Breast epithelium (tissue), 4 donors: ENCODE results near the gene IQGAP3. TPM values are rescaled to one million over a fixed set of nuclear protein-coding genes. Genes with fewer than 3 reads are reported as not detected.
A peak's percentile ranks its signal among the peaks of the same experiment; 100 is the strongest.

Experiments used
- DNase-seq, 2 donors: peaks; one replicate each; pipeline ENCODE4 v3.0.0-alpha.2; 2019; ENCODE audit warnings: low spot score in 2 of 2
- H3K27ac ChIP-seq, 2 donors: fragments of 200-600 bp; sonication (generic) in 1 of 2; one replicate each; pipeline ENCODE4 v1.5.1; 2016 to 2019; ENCODE audit warnings: mild to moderate bottlenecking in 1 of 2
- H3K27me3 ChIP-seq, 2 donors: fragments of 200-600 bp; sonication (generic) in 1 of 2; one replicate each; pipeline versions ENCODE4 v1.5.1 to v1.6.0; 2017 to 2019; ENCODE audit warnings: control low read depth in 1 of 2, mild to moderate bottlenecking in 1 of 2
- H3K36me3 ChIP-seq: fragments of 200-600 bp; one replicate; pipeline ENCODE4 v1.5.1; 2019
- H3K4me1 ChIP-seq, 2 donors: fragments of 200-600 bp; sonication (generic); one replicate each; pipeline ENCODE4 v1.5.1; 2016 to 2019; ENCODE audit warnings: control low read depth in 1 of 2
- H3K4me3 ChIP-seq, 3 donors: fragments of 200-600 bp; sonication (generic); 1 replicate in 2 of 3; 2 replicates in 1 of 3; pipeline ENCODE4 v1.5.1; 2016 to 2019; ENCODE audit warnings: mild to moderate bottlenecking in 3 of 3, moderate library complexity in 2 of 3
- H3K9me3 ChIP-seq, 2 donors: fragments of 200-600 bp; sonication (generic) in 1 of 2; one replicate each; pipeline ENCODE4 v1.5.1; 2016 to 2019; ENCODE audit warnings: control low read depth in 1 of 2
- POLR2A ChIP-seq: fragments of 450-650 bp; IDR thresholded peaks from one replicate; pipeline ENCODE4 v1.6.1; 2016; ENCODE audit warnings: antibody characterized with exemption, mild to moderate bottlenecking, moderate library complexity
- POLR2AphosphoS5 ChIP-seq, 3 donors: sonication (generic); formaldehyde crosslinking; IDR thresholded peaks; one replicate each; pipeline ENCODE4 v1.6.1; 2017; ENCODE audit warnings: antibody characterized with exemption in 3 of 3
- intact Hi-C: fragments of 100-400 bp; cut with DNase I; formaldehyde crosslinking; loops from one replicate; pipeline ENCODE4 v1.15.1; 2023; ENCODE audit warnings: low total_unique reads
- total RNA-seq, 3 donors: library from RNA; depleted of rRNA; stranded (reverse); fragments of >200 nt; gene quantifications; one replicate each; pipeline ENCODE4 v1.1.0, GENCODE V29; 2016
- TF ChIP-seq, protein P1 (sequence below), 3 donors: fragments of 450-650 bp; IDR thresholded peaks; one replicate each; pipeline ENCODE4 v1.5.1; 2016 to 2017; ENCODE audit warnings: antibody characterized with exemption in 3 of 3, mild to moderate bottlenecking in 3 of 3, moderate library complexity in 3 of 3

IQGAP3 gene
- total RNA-seq, 3 donors from 2014 or later = under 0.01 to 1.4 (median 0.15) TPM

DNA sequence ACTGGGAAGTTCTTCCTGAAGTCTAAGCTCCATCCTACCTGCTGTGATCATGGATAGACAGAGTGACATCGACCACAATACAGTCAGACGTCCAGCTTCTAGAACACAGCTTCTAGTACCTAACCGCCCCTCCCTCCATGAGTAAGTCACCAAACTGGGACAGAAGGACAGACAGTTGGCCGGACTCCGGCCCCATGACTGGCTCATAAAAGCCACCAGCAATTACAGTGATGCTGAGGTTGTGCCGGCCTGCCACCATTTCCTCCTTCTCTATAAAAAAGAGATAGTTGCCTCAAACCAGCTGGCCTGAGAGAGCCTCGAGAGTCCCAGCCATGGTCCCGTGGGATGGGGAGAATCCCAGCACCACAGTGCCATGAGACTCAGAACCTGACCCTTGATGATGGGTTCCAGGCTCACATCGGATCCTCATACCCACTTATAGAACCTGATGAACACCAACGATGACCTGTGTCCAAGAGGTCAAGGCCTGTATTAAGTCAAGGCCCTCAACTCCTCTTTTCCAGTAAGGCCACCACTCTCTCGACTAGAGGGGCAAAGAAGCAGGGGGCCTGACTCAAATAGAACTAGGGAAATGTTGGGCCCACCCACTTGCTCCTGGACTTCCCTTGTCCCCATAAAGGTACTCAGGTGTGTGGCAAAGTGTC lies 75.2 kb downstream of the IQGAP3 start:
- no peaks in the 10 kb centered on the region for H3K36me3 ChIP-seq
- H3K9me3 ChIP-seq = no peaks in the 10 kb centered on the region
- intact Hi-C loops = loop anchor here (5.0 to 10.0 kb wide), 2 partner anchors 35 to 168 kb away; no protein-coding TSS in a partner anchor
- no peak for TF ChIP-seq POLR2A
- peaks cover 29 to 57% of the 10 kb centered on the region in 2 donors for H3K4me1 ChIP-seq
- no peak for DNase-seq
- H3K27me3 ChIP-seq = no peaks in the 10 kb centered on the region
- H3K4me3 ChIP-seq = peak overlapping the region; percentile 90 to 98 (median 94)
- peak overlapping the region; percentile 42 to 100 for H3K27ac ChIP-seq

- DNase-seq = no peak
- Histone ChIP-seq H3K9me3 (no peaks in the 10 kb centered on the region), H3K36me3 (no peaks in the 10 kb centered on the region), H3K27ac (peak overlapping the region; percentile 42 to 100), H3K4me1 (peaks cover 30 to 65% of the 10 kb centered on the region in 2 donors), H3K4me3 (peak overlapping the region; percentile 7 to 98 (median 90)), H3K27me3 (no peaks in the 10 kb centered on the region)
- TF ChIP-seq POLR2AphosphoS5 (IDR thresholded peaks at IDR 0.05) = no peak
- TF ChIP-seq POLR2A = no peak
- TF ChIP-seq, protein P1, sequence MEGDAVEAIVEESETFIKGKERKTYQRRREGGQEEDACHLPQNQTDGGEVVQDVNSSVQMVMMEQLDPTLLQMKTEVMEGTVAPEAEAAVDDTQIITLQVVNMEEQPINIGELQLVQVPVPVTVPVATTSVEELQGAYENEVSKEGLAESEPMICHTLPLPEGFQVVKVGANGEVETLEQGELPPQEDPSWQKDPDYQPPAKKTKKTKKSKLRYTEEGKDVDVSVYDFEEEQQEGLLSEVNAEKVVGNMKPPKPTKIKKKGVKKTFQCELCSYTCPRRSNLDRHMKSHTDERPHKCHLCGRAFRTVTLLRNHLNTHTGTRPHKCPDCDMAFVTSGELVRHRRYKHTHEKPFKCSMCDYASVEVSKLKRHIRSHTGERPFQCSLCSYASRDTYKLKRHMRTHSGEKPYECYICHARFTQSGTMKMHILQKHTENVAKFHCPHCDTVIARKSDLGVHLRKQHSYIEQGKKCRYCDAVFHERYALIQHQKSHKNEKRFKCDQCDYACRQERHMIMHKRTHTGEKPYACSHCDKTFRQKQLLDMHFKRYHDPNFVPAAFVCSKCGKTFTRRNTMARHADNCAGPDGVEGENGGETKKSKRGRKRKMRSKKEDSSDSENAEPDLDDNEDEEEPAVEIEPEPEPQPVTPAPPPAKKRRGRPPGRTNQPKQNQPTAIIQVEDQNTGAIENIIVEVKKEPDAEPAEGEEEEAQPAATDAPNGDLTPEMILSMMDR (IDR thresholded peaks at IDR 0.05) = no peak
- intact Hi-C loops = loop anchor here (5.0 to 10.0 kb wide), 2 partner anchors 34 to 169 kb away; no protein-coding TSS in a partner anchor
Measured at GRCh38 chr1:156496211-156496761, 76.1 kb downstream of the IQGAP3 start.

DNA sequence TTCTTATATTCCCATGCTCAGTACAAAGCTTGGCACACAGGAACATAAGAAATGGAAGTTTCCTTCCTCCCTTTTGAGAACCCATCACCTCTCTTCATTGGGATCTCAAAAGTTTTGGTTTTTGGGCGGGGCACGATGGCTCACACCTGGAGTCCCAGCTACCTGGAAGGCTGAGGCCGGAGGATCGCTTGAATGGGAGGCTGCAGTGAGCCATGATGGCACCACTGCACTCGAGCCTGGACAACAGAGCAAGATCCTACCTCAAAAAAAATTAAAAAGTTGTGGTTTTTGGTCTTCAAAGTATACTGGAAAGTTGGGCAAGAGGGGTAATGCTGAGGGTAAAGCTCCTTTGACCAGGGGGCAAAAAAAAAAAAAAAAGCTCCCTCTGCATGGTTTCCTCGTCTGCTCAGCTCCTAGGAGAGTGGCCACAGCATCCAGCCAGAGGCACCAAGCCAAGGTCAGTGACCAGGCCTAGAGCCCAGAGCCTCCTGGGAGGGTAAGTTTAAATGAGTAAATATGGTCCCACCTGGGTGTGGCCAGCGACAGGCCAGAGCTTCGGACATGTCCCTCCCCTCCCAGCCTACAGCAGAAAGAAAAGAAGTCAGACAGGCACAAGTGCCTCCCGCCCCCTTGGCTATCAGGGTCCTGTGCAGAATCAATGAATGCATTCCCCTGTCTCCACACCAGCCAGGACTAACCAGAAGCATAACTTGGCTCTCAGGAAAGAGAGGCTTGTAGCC lies 76.8 kb downstream of the IQGAP3 start:
- H3K9me3 ChIP-seq = no peaks in the 10 kb centered on the region
- H3K27me3 ChIP-seq = no peaks in the 10 kb centered on the region
- H3K36me3 ChIP-seq = no peaks in the 10 kb centered on the region
- intact Hi-C loops = loop anchor here (5.0 to 10.0 kb wide), 2 partner anchors 33 to 169 kb away; no protein-coding TSS in a partner anchor
- DNase-seq = no peak
- peak overlapping the region; percentile 7 to 98 (median 90) for H3K4me3 ChIP-seq
- peaks cover 35 to 72% of the 10 kb centered on the region in 2 donors for H3K4me1 ChIP-seq
- peak overlapping the region; percentile 42 to 100 for H3K27ac ChIP-seq
- TF ChIP-seq POLR2AphosphoS5 (IDR thresholded peaks at IDR 0.05) (no peak), POLR2A (no peak)
- TF ChIP-seq, protein P1 (IDR thresholded peaks at IDR 0.05) = no peak

DNA sequence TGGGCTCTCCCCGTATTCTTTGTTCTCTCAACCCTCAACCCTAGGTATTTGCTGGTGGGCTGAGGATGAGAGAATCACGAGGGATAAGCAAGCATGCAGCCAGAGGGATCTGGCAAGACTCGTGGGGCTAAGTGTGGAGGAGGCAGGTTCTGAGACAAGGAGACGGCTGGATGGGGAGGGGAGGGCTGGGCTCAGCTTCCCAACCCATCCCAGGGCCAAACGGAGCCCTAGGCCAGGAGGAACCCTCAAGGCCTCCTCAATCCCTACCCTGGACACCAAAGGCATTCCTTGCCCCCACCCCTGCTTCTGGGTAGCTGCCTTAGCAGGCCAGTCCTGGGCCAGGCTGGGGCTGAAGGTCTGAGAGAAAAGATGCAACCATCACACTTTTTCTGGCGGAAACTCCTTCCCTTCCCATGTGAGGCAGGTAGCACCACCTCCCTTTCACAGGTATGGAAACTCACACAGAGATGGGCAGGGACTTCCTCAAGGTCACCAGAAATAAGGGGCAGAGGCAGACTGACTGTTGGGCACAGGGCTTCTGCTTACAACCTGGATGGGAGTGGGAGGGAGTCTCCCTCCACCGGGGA lies 78.0 kb downstream of the IQGAP3 start:
- intact Hi-C loops = loop anchor here (10.0 kb wide), 1 partner anchor 170 kb away; no protein-coding TSS in a partner anchor
- peak overlapping the region; percentile 68 to 87 for H3K27ac ChIP-seq
- peak overlapping the region in 1 of 3 donors; percentile 45 for H3K4me3 ChIP-seq
- TF ChIP-seq POLR2A (no peak), POLR2AphosphoS5 (IDR thresholded peaks at IDR 0.05) (no peak)
- TF ChIP-seq, protein P1 (IDR thresholded peaks at IDR 0.05) = no peak
- no peaks in the 10 kb centered on the region for H3K36me3 ChIP-seq
- peaks cover 43 to 79% of the 10 kb centered on the region in 2 donors for H3K4me1 ChIP-seq
- no peaks in the 10 kb centered on the region for H3K9me3 ChIP-seq
- no peak for DNase-seq
- no peaks in the 10 kb centered on the region for H3K27me3 ChIP-seq

GRCh38 chr1:156493742-156494141 lies 78.6 kb downstream of the IQGAP3 start:
- intact Hi-C loops = loop anchor here (10.0 kb wide), 1 partner anchor 171 kb away; no protein-coding TSS in a partner anchor
- H3K4me3 ChIP-seq = peak overlapping the region in 2 of 3 donors; percentile 1 to 45

More at GRCh38 chr1:156493742-156494141, 78.6 kb downstream of the IQGAP3 start:
- no peaks in the 10 kb centered on the region for H3K27me3 ChIP-seq
- no peaks in the 10 kb centered on the region for H3K36me3 ChIP-seq
- TF ChIP-seq POLR2A (no peak), POLR2AphosphoS5 (IDR thresholded peaks at IDR 0.05) (no peak)
- TF ChIP-seq, protein P1 (IDR thresholded peaks at IDR 0.05) = no peak
- no peak for DNase-seq
- H3K27ac ChIP-seq = peak overlapping the region; percentile 68 to 87
- H3K4me1 ChIP-seq = peaks cover 43 to 78% of the 10 kb centered on the region in 2 donors
- no peaks in the 10 kb centered on the region for H3K9me3 ChIP-seq
